RCC 7860 (cell line): ENCODE data around the gene ENTPD1.
"Not testable (repeated sequence)": the region's sequence is repeated elsewhere in the genome, so short reads cannot be mapped to it uniquely, and the experiment has no call there.

ENCODE experiments used
- DNase-seq: peaks from one replicate; pipeline ENCODE4 v3.0.0-alpha.2; 2015; ENCODE audit warnings: low spot score
- FAIRE-seq: peaks from 2 replicates; lab custom pipeline; 2012; peaks lifted over from hg19 to GRCh38; lab: Jason Lieb, UNC

ENTPD1 gene

GRCh38 chr10:95907456-95908253 lies 151.7 kb downstream of the ENTPD1 start, which contains the start of gene CC2D2B:
Gene CC2D2B (plus strand): TSS chr10:95907975. CDS start chr10:95911324, 3,349 bp downstream.
- DNase-seq (peak; percentile 56), FAIRE-seq (no peak)

- no peak for DNase-seq
- FAIRE-seq: no peak
These were observed 152.5 kb downstream of the ENTPD1 start for GRCh38 chr10:95908450-95908849.

- no peak for DNase-seq
- no peak for FAIRE-seq
These were observed 153.6 kb downstream of the ENTPD1 start for GRCh38 chr10:95909561-95909960.

- FAIRE-seq, DNase-seq: not testable (repeated sequence)
These were observed 160.1 kb downstream of the ENTPD1 start for GRCh38 chr10:95916039-95916438.
